IPS DF 4.7 (cell line): ENCODE data around the gene CRACDL.

Experiments used
- DNase-seq: peaks from one replicate; pipeline ENCODE4 v3.0.0-alpha.2; 2013; ENCODE audit warnings: low spot score; ENCODE audit errors: extremely low read depth

Gene CRACDL

GRCh38 chr2:98935777-98936352, at the start of gene CRACDL:
Gene CRACDL (minus strand): TSS chr2:98936225. CDS start chr2:98846800, 89,425 bp downstream.
- no peak for DNase-seq

- DNase-seq: no peak
Measured at GRCh38 chr2:98975611-98976010, 39.6 kb upstream of the CRACDL start.

- DNase-seq: no peak
Measured at GRCh38 chr2:98972582-98973167, 36.6 kb upstream of the CRACDL start.

GRCh38 chr2:98959810-98960507, 23.9 kb upstream of the CRACDL start:
- no peak for DNase-seq

- DNase-seq: no peak
Measured at GRCh38 chr2:98952966-98953365, 16.9 kb upstream of the CRACDL start.

GRCh38 chr2:98948956-98949739, 13.1 kb upstream of the CRACDL start:
- DNase-seq: no peak

GRCh38 chr2:98947554-98947953, 11.5 kb upstream of the CRACDL start:
- no peak for DNase-seq

GRCh38 chr2:98946855-98947254, 10.8 kb upstream of the CRACDL start:
- DNase-seq: no peak

- no peak for DNase-seq
Measured at GRCh38 chr2:98944775-98945174, 8.8 kb upstream of the CRACDL start.

- no peak for DNase-seq
Measured at GRCh38 chr2:98940102-98940501, 4.1 kb upstream of the CRACDL start.

- DNase-seq: no peak
Measured at GRCh38 chr2:98937906-98938305, 1.9 kb upstream of the CRACDL start.

GRCh38 chr2:98936353-98937351, 627 bp upstream of the CRACDL start:
- no peak for DNase-seq

- DNase-seq: no peak
Measured at GRCh38 chr2:98935111-98935770, 784 bp downstream of the CRACDL start.

- DNase-seq: no peak
Measured at GRCh38 chr2:98932778-98933343, 3.2 kb downstream of the CRACDL start.

GRCh38 chr2:98932164-98932563, 3.9 kb downstream of the CRACDL start:
- DNase-seq: no peak

GRCh38 chr2:98931596-98931995, 4.4 kb downstream of the CRACDL start:
- no peak for DNase-seq

- DNase-seq: no peak
Measured at GRCh38 chr2:98929920-98930319, 6.1 kb downstream of the CRACDL start.

GRCh38 chr2:98928242-98928641, 7.8 kb downstream of the CRACDL start:
- no peak for DNase-seq

GRCh38 chr2:98927027-98927426, 9.0 kb downstream of the CRACDL start:
- DNase-seq: no peak

- DNase-seq: no peak
Measured at GRCh38 chr2:98926601-98927000, 9.4 kb downstream of the CRACDL start.
